ENCODE data around the gene EFCAB9.
"Not testable (repeated sequence)": the region's sequence is repeated elsewhere in the genome, so short reads cannot be mapped to it uniquely, and the experiment has no call there.

Gene EFCAB9

GRCh38 chr5:172189693-172190296 lies 4.2 kb upstream of the EFCAB9 start:
- Histone ChIP-seq H3K4me3 (IDR thresholded peaks at IDR 0.05; ENCODE audit: insufficient read depth, low read depth, low read length) (no peak overlapping the region), H3K79me2 (ENCODE audit: insufficient read depth, low read depth) (peaks cover 8% of the 10 kb centered on the region; the same call in 1 of the 2 replicates), H3K27ac (no peak overlapping the region), H3K9ac (no peak overlapping the region), H3K4me2 (no peak overlapping the region), H4K20me1 (ENCODE audit: insufficient read depth) (no peaks in the 10 kb centered on the region), H2AFZ (ENCODE audit: low read depth) (no peak overlapping the region), H3K27me3 (ENCODE audit: insufficient read depth, low read depth) (no peaks in the 10 kb centered on the region), H3K4me1 (ENCODE audit: low read depth, poor library complexity, severe bottlenecking) (peaks cover 14% of the 10 kb centered on the region), H3K36me3 (ENCODE audit: insufficient read depth) (no peaks in the 10 kb centered on the region)
- TF ChIP-seq CTCF (conservative IDR thresholded peaks at IDR 0.05; ENCODE audit: low read depth, low read length), result no peak

GRCh38 chr5:172194985-172195774 lies 1.2 kb downstream of the EFCAB9 start:
- Histone ChIP-seq H3K4me2 (no peak overlapping the region), H3K27me3 (ENCODE audit: insufficient read depth, low read depth) (no peaks in the 10 kb centered on the region), H4K20me1 (ENCODE audit: insufficient read depth) (no peaks in the 10 kb centered on the region), H3K79me2 (ENCODE audit: insufficient read depth, low read depth) (no peaks in the 10 kb centered on the region), H3K27ac (no peak overlapping the region), H2AFZ (ENCODE audit: low read depth) (no peak overlapping the region), H3K9ac (no peak overlapping the region), H3K4me3 (IDR thresholded peaks at IDR 0.05; ENCODE audit: insufficient read depth, low read depth, low read length) (no peak overlapping the region), H3K4me1 (ENCODE audit: low read depth, poor library complexity, severe bottlenecking) (no peaks in the 10 kb centered on the region), H3K36me3 (ENCODE audit: insufficient read depth) (no peaks in the 10 kb centered on the region)
- no peak for TF ChIP-seq CTCF (conservative IDR thresholded peaks at IDR 0.05; ENCODE audit: low read depth, low read length)

- H2AFZ ChIP-seq (ENCODE audit: low read depth); H3K79me2 ChIP-seq (ENCODE audit: insufficient read depth, low read depth); H3K27ac ChIP-seq; H3K9ac ChIP-seq; H3K4me1 ChIP-seq (ENCODE audit: low read depth, poor library complexity, severe bottlenecking); H3K4me3 ChIP-seq (IDR thresholded peaks at IDR 0.05; ENCODE audit: insufficient read depth, low read depth, low read length); H4K20me1 ChIP-seq (ENCODE audit: insufficient read depth); H3K27me3 ChIP-seq (ENCODE audit: insufficient read depth, low read depth); H3K4me2 ChIP-seq; H3K36me3 ChIP-seq (ENCODE audit: insufficient read depth): not testable (repeated sequence)
Observed at GRCh38 chr5:172197775-172198174, 3.8 kb downstream of the EFCAB9 start.

- Histone ChIP-seq H3K36me3 (ENCODE audit: insufficient read depth) (no peaks in the 10 kb centered on the region), H2AFZ (ENCODE audit: low read depth) (no peak overlapping the region), H3K4me1 (ENCODE audit: low read depth, poor library complexity, severe bottlenecking) (no peaks in the 10 kb centered on the region), H3K27ac (no peak overlapping the region), H3K27me3 (ENCODE audit: insufficient read depth, low read depth) (no peaks in the 10 kb centered on the region), H4K20me1 (ENCODE audit: insufficient read depth) (no peaks in the 10 kb centered on the region), H3K9ac (no peak overlapping the region), H3K4me3 (IDR thresholded peaks at IDR 0.05; ENCODE audit: insufficient read depth, low read depth, low read length) (no peak overlapping the region), H3K4me2 (no peak overlapping the region), H3K79me2 (ENCODE audit: insufficient read depth, low read depth) (no peaks in the 10 kb centered on the region)
- no peak for TF ChIP-seq CTCF (conservative IDR thresholded peaks at IDR 0.05; ENCODE audit: low read depth, low read length)
Observed at GRCh38 chr5:172199446-172199845, 5.5 kb downstream of the EFCAB9 start.

GRCh38 chr5:172200476-172200875 lies 6.5 kb downstream of the EFCAB9 start:
- Histone ChIP-seq H3K4me3 (IDR thresholded peaks at IDR 0.05; ENCODE audit: insufficient read depth, low read depth, low read length) (no peak overlapping the region), H3K79me2 (ENCODE audit: insufficient read depth, low read depth) (no peaks in the 10 kb centered on the region), H3K9ac (no peak overlapping the region), H3K4me1 (ENCODE audit: low read depth, poor library complexity, severe bottlenecking) (no peaks in the 10 kb centered on the region), H2AFZ (ENCODE audit: low read depth) (no peak overlapping the region), H3K4me2 (no peak overlapping the region), H3K27ac (no peak overlapping the region), H3K36me3 (ENCODE audit: insufficient read depth) (no peaks in the 10 kb centered on the region), H3K27me3 (ENCODE audit: insufficient read depth, low read depth) (no peaks in the 10 kb centered on the region), H4K20me1 (ENCODE audit: insufficient read depth) (no peaks in the 10 kb centered on the region)
- no peak for TF ChIP-seq CTCF (conservative IDR thresholded peaks at IDR 0.05; ENCODE audit: low read depth, low read length)

GRCh38 chr5:172205984-172206383 lies 12.0 kb downstream of the EFCAB9 start:
- H2AFZ ChIP-seq (ENCODE audit: low read depth); H3K36me3 ChIP-seq (ENCODE audit: insufficient read depth); H3K4me2 ChIP-seq; H3K4me3 ChIP-seq (IDR thresholded peaks at IDR 0.05; ENCODE audit: insufficient read depth, low read depth, low read length); H3K9ac ChIP-seq; H3K4me1 ChIP-seq (ENCODE audit: low read depth, poor library complexity, severe bottlenecking); H3K27ac ChIP-seq; H4K20me1 ChIP-seq (ENCODE audit: insufficient read depth); H3K27me3 ChIP-seq (ENCODE audit: insufficient read depth, low read depth); H3K79me2 ChIP-seq (ENCODE audit: insufficient read depth, low read depth): not testable (repeated sequence)
